ENCODE measurements around the gene HSD17B1. TPM values are rescaled to one million over a fixed set of nuclear protein-coding genes. Genes with fewer than 3 reads are reported as not detected.

Gene HSD17B1
- total RNA-seq, 1 experiment from 2014 or later = 0.48 TPM

Other genes starting within 250 kb of the HSD17B1 start
- gene STAT3, start 164.5 kb upstream of the HSD17B1 start, total RNA-seq (2014; rRNA removed; shearing (Covaris generic)) = 72.6 and 77.5 TPM in 2 replicates
- 53.8 and 69.6 TPM in 2 replicates for gene CAVIN1, start 129.7 kb upstream of the HSD17B1 start, total RNA-seq (2014; rRNA removed; shearing (Covaris generic))
- gene ATP6V0A1, start 94.0 kb upstream of the HSD17B1 start, total RNA-seq (2014; rRNA removed; shearing (Covaris generic)) = 20.7 and 21.5 TPM in 2 replicates
- 18.7 and 35.1 TPM in 2 replicates for gene NAGLU, start 16.7 kb upstream of the HSD17B1 start, total RNA-seq (2014; rRNA removed; shearing (Covaris generic))
- gene COASY, start 9.2 kb downstream of the HSD17B1 start, total RNA-seq (2014; rRNA removed; shearing (Covaris generic)) = 26.8 and 31.9 TPM in 2 replicates
- 23.2 and 31.9 TPM in 2 replicates for gene MLX, start 14.2 kb downstream of the HSD17B1 start, total RNA-seq (2014; rRNA removed; shearing (Covaris generic))
- 11.9 and 12.6 TPM in 2 replicates for gene PSMC3IP, start 24.8 kb downstream of the HSD17B1 start, total RNA-seq (2014; rRNA removed; shearing (Covaris generic))
- 28.7 and 49.5 TPM in 2 replicates for gene RETREG3, start 56.5 kb downstream of the HSD17B1 start, total RNA-seq (2014; rRNA removed; shearing (Covaris generic))
- 74.3 and 92.3 TPM in 2 replicates for gene TUBG1, start 56.8 kb downstream of the HSD17B1 start, total RNA-seq (2014; rRNA removed; shearing (Covaris generic))
- 5.5 and 7.5 TPM in 2 replicates for gene TUBG2, start 106.4 kb downstream of the HSD17B1 start, total RNA-seq (2014; rRNA removed; shearing (Covaris generic))
- gene PLEKHH3, start 124.1 kb downstream of the HSD17B1 start, total RNA-seq (2014; rRNA removed; shearing (Covaris generic)) = 3.3 and 5.9 TPM in 2 replicates
- gene CCR10, start 128.9 kb downstream of the HSD17B1 start, total RNA-seq (2014; rRNA removed; shearing (Covaris generic)) = 0.23 and 0.74 TPM in 2 replicates
- 6.7 and 7.0 TPM in 2 replicates for gene CNTNAP1, start 129.6 kb downstream of the HSD17B1 start, total RNA-seq (2014; rRNA removed; shearing (Covaris generic))
- gene EZH1, start 192.1 kb downstream of the HSD17B1 start, total RNA-seq (2014; rRNA removed; shearing (Covaris generic)) = 2.2 and 4.5 TPM in 2 replicates
- not detected in 2 replicates for gene RAMP2, start 208.3 kb downstream of the HSD17B1 start, total RNA-seq (2014; rRNA removed; shearing (Covaris generic))
- 85.2 and 95.4 TPM in 2 replicates for gene VPS25, start 220.5 kb downstream of the HSD17B1 start, total RNA-seq (2014; rRNA removed; shearing (Covaris generic))
- not detected in 2 replicates for gene WNK4, start 227.7 kb downstream of the HSD17B1 start, total RNA-seq (2014; rRNA removed; shearing (Covaris generic))
- gene COA3, start 245.8 kb downstream of the HSD17B1 start, total RNA-seq (2014; rRNA removed; shearing (Covaris generic)) = 124 and 139 TPM in 2 replicates
- not detected in 2 replicates for gene CNTD1, start 245.9 kb downstream of the HSD17B1 start, total RNA-seq (2014; rRNA removed; shearing (Covaris generic))